Stimulated activated CD8-positive, alpha-beta memory T cell treated with anti-CD3 and anti-CD28 coated beads, Interleukin-2, amount 100 ng/mL, for 48 hours (primary cell): ENCODE results near the gene MALT1.
"Not testable (repeated sequence)": the region's sequence is repeated elsewhere in the genome, so short reads cannot be mapped to it uniquely, and the experiment has no call there.

ENCODE experiments used
- DNase-seq, 2 donors: peaks; one replicate each; pipeline ENCODE4 v3.0.0-alpha.2; 2020; ENCODE audit warnings: low read depth in 2 of 2

The MALT1 gene

DNA sequence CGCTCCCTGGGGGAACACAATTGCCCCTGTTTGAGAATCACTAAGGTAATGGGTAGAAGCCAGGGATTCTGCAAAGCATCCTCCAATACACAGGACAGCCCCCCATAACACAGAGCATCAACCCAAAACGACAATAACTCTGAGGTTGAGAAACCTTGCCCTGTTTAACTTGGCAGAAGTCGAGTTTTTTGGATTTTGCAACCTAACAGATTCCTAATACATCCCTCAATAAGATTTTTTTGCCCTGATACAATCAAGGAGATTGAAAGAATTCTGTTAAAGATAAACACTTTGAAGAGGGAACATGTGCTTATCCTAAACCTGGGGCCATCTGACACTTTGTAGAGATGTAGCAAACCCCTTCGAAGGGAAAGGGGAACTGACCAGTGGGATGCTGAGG is 100.9 kb downstream of the MALT1 start:
- no peak for DNase-seq

DNA sequence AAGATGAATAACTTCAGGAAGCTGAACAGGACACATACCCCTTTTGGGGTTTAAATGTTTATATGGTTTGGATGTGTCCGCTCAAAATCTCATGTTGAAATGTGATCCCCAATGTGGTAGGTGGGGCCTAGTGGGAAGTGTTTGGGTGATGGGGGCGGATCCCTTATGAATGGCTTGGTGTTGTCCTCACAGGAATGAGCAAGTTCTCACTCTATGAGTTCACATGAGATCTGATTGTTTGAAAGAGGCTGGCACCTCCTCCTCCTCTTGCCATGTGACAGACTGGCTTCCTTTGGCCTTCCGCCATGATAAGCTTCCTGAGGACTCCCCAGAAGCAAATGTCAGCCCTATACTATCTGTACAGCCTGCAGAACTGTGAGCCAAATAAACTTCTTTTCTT is 104.8 kb downstream of the MALT1 start:
- DNase-seq: no peak

DNA sequence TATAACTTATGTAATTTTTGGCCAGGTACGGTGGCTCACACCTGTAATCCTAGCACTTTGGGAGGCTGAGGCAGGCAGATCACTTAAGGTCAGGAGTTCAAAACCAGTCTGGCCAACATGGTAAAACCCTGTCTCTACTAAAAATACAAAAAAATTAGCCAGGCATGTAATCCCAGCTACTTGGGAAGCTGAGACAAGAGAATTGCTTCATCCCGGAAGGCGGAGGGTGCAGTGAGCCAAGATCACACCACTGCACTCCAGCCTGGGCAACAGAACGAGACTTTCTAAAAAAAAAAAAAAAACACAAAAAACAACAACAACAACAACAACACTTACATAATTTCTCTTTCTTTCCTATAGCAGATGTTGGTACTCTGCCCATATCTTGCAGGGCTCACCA is 105.3 kb downstream of the MALT1 start:
- DNase-seq: not testable (repeated sequence)

GRCh38 chr18:58777471-58777870 is 106.2 kb downstream of the MALT1 start:
- no peak for DNase-seq

- DNase-seq: no peak
Observed at GRCh38 chr18:58779529-58779928, 108.3 kb downstream of the MALT1 start.

DNA sequence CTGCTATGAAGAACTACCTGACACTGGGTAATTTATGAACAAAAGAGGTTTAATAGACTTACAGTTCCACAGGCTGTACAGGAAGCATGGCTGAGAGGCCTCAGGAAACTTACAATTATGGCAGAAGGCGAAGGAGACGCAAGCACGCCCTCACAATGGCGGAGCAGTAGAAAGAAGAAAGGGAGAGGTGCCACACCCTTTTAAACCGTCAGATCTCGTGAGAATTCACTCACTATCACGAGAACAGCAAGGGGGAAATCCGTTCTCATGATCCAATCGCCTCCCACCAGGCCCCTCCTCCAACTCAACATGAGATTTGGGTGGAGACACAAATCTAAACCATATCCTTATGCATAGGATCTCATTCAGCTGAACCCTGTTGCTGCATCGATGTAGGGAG is 108.8 kb downstream of the MALT1 start:
- no peak for DNase-seq

DNA sequence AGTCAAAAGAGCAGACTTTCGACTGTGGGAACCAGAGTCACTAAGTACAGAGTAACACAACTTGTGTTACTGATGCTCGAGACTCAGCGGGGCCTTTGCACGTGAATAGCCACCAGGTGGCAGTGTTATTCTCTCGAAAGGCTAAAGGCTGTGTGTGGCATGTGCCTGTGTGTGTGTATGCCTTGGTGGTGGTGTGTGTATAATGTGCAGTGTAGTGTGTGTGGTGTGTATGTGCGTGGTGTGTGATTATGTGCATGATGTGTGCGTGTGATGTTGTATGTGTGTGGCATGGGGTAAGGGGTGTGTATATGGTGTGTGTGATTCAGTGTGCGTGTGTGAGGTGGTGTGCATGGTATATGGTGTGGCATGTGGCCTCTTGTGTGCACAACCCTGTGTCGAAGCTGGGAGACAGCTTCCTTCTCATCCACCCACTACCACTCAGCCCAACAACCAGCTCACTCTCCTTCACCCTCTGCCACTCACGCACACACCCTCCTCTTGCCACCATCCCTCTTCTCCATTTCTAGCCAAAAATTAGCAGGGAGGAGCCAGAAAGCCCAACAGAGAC is 110.4 kb downstream of the MALT1 start:
- peak; percentile 36 to 53 for DNase-seq

- DNase-seq: no peak
Observed at GRCh38 chr18:58784601-58785137, 113.4 kb downstream of the MALT1 start.

- DNase-seq: no peak
Observed at GRCh38 chr18:58785171-58785805, 114.0 kb downstream of the MALT1 start.

DNA sequence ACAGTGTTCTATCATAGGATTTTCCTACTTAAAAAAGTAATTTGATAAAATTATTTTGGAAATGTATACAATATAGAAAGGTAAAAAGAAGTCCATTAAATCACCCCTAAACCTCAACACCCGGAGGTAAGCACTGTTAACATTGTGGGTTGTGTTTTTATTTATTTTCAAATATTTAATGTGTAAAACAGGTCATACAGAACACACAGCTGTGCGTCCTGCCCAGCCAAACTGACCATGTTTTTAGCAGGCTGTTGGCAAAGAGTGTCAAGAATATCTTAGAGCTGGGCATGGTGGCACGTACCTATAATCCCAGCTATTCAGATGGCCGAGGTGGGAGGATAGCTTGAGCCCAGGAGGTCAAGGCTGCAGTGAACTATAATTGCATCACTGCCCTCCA is 114.6 kb downstream of the MALT1 start:
- DNase-seq: no peak

DNA sequence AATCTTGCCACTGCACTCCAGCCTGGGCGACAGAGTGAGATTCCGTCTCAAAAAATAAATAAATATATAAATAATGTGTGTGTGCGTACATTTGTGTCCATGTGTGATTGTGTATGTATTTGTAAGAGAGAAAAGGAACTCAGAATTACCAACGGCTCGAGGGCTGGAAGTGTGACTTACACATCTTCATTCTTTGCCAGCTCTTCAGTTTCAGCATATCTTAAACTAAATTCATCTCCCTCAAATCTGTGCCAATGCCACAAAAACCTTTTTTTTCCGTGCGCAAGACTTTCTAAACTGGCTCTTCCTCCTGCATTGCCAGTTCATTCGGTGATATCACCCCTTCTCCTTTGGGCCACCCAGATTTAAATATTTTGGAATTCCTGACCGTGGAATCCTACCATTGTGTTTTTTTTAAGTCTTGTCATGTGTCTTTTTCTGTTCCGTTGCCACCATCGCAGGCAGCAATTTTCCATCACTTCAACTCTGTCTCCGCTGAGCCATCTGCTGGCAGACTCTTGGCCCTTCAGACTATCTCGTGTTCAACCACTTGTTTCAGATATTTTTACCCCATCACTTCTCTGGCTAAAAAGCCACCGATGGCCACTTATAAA is 116.4 kb downstream of the MALT1 start:
- DNase-seq: no peak

DNA sequence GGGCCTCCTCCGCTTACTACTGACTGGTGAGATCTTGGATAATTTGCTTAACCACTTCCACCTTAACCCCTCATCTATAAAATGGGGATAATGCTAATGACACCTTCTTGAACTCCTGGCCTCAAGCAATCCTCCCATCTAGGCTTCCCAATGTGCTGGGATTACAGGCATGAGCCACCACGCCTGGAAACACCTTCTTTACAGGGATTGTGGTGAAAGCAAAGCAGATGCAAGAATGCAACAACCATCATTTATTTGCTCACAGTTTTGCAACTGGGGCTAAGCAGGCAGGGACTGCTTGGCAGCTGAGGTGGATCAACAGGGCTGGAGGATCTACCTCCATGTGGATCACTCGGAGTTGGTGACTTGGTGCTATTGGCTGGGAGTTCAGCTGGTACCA is 117.2 kb downstream of the MALT1 start:
- DNase-seq: no peak

DNA sequence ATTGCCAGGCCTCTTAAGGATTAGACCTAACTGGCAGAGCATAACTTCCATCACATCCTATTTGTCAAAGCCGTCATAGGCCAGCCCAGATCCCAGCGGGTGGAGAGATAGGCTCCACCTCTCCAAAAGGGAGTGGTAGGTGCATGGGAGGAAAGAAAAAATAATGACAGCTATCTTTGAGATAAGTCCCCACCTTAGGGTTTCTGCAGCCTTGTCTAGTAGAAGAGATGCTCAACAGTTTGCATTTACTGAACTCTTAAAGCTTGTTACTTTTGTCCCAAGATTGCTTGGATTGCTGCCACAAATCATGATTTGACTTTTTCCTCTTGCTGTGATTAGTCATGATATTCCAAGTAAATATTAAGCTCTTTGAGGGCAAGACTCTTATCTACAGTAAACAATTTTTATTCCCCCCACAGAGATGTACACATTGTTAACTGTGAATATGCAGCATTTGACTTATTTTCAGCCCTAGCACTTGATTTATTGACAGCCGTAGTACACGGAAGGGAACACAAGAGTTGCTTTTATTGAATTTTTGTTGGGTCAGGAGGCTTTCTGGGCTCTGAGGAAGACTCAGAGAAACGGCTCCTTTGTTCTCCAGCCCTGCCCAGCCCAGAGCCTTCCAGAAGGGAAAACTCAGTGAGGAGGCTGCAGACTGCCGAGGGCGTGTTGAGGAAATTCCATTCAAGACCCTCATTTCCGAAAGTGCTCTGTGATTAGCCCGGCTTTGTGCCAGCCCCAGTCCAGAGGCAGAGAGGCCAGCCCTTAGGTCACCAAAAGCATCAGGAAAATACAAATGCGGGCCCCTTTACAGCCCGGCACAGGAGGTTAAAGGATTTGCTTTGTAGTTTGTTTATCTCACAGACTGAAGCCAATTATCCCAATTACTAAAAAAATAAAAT is 118.0 kb downstream of the MALT1 start:
- no peak for DNase-seq

GRCh38 chr18:58789876-58790240 is 118.6 kb downstream of the MALT1 start:
- DNase-seq: no peak

GRCh38 chr18:58792086-58792485 is 120.8 kb downstream of the MALT1 start:
- DNase-seq: no peak

DNA sequence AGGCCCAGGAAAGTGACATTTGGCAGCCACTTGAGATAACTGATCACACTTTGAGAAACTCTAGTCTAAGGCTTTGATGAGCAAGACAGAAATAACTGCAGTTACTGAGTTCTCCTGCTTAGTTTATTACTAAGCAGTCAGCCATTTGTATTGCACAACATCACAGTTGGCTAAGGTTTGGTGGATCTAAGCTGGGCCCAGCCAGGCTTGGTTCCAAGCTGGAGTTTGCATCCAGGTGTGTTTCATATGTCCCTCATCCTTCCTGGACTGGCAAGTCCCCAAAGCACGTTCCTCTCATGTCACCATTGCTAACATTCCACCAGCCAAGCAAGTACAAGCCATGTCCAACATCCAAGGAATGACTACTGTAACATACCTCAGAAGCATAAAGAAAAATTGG is 122.1 kb downstream of the MALT1 start:
- no peak for DNase-seq

- DNase-seq: no peak
Observed at GRCh38 chr18:58796220-58796619, 125.0 kb downstream of the MALT1 start.

DNA sequence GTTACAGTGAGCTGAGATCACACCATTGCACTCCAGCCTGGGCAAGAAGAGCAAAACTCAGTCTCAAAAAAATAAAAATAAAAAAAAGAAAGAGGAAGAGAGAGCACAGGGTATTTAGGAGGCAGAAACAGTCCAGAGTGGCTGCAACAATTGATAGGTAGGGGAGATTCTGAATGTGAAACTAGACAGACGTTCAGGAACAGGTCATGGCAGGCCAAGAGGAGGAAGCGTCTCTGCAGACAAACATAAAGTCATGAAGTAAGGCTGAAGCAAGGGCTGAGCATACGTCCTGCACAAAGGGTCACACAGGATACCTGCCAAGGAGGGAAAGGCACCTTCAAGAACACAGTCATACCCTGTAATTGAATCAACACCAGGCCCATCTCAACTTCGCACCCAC is 129.3 kb downstream of the MALT1 start:
- DNase-seq: no peak

GRCh38 chr18:58802959-58803358 is 131.7 kb downstream of the MALT1 start:
- DNase-seq: no peak

GRCh38 chr18:58803978-58804377 is 132.7 kb downstream of the MALT1 start:
- DNase-seq: no peak
